Keratinocyte (primary cell): ENCODE data around the gene MGLL. TPM values are rescaled to one million over a fixed set of nuclear protein-coding genes. Genes with fewer than 3 reads are reported as not detected.
A peak's percentile ranks its signal among the peaks of the same experiment; 100 is the strongest.

Experiments used
- DNase-seq: peaks from one replicate; pipeline ENCODE4 v3.0.0-alpha.2; 2011; ENCODE audit warnings: low read depth, missing footprints, low spot score
- FAIRE-seq: peaks from 2 replicates; lab custom pipeline; 2011; peaks lifted over from hg19 to GRCh38; lab: Jason Lieb, UNC
- H2AFZ ChIP-seq: 2 replicates; pipeline ENCODE4 v1.6.0; 2012; ENCODE audit warnings: low read length, control low read depth, inconsistent platforms; ENCODE audit not compliant: control insufficient read depth
- H3K27ac ChIP-seq: 2 replicates; pipeline ENCODE4 v1.5.1; 2011; ENCODE audit warnings: low read length; ENCODE audit not compliant: control insufficient read depth, insufficient read depth
- H3K27me3 ChIP-seq: 3 replicates; pipeline ENCODE4 v1.6.0; 2011; ENCODE audit warnings: low read length; ENCODE audit not compliant: control insufficient read depth, insufficient read depth; ENCODE audit errors: extremely low read depth
- H3K36me3 ChIP-seq, 2 experiments: 2 replicates in 1 of 2; 3 replicates in 1 of 2; pipeline ENCODE4 v1.5.1; 2011; ENCODE audit warnings: low read length in 2 of 2, mild to moderate bottlenecking in 1 of 2; ENCODE audit not compliant: control insufficient read depth in 2 of 2, insufficient read depth in 2 of 2; ENCODE audit errors: extremely low read depth in 1 of 2
- H3K4me1 ChIP-seq: 3 replicates; pipeline ENCODE4 v1.5.1; 2011; ENCODE audit warnings: low read length; ENCODE audit not compliant: control insufficient read depth, insufficient read depth; ENCODE audit errors: extremely low read depth
- H3K4me2 ChIP-seq: 3 replicates; pipeline ENCODE4 v1.6.0; 2011; ENCODE audit warnings: low read depth, low read length; ENCODE audit not compliant: control insufficient read depth, insufficient read depth; ENCODE audit errors: extremely low read depth
- H3K4me3 ChIP-seq, 3 experiments: fragments of 200-600 bp in 1 of 3; sonication (generic) in 1 of 3; 2 replicates in 2 of 3; 3 replicates in 1 of 3; pipeline ENCODE4 v1.5.1; 2011 to 2016; ENCODE audit warnings: low read length in 3 of 3, mild to moderate bottlenecking in 3 of 3, control low read depth in 2 of 3, inconsistent platforms in 1 of 3, low read depth in 1 of 3, mixed read lengths in 1 of 3, mixed run types in 1 of 3, moderate library complexity in 1 of 3; ENCODE audit not compliant: control insufficient read depth in 2 of 3, insufficient read depth in 2 of 3; ENCODE audit errors: extremely low read depth in 1 of 3
- H3K79me2 ChIP-seq: 2 replicates; pipeline ENCODE4 v1.6.0; 2012; ENCODE audit warnings: low read length; ENCODE audit not compliant: control insufficient read depth, insufficient read depth
- H3K9ac ChIP-seq: 3 replicates; pipeline ENCODE4 v1.6.0; 2011; ENCODE audit warnings: low read length; ENCODE audit not compliant: control insufficient read depth, insufficient read depth; ENCODE audit errors: extremely low read depth
- H3K9me1 ChIP-seq: 3 replicates; pipeline ENCODE4 v1.6.0; 2011; ENCODE audit warnings: low read length; ENCODE audit not compliant: control insufficient read depth, insufficient read depth; ENCODE audit errors: extremely low read depth
- H3K9me3 ChIP-seq: 2 replicates; pipeline ENCODE4 v1.5.1; 2012; ENCODE audit warnings: low read depth, low read length; ENCODE audit not compliant: control insufficient read depth
- H4K20me1 ChIP-seq: 3 replicates; pipeline ENCODE4 v1.6.0; 2011; ENCODE audit warnings: low read length; ENCODE audit not compliant: control insufficient read depth, insufficient read depth; ENCODE audit errors: extremely low read depth
- CTCF ChIP-seq, 3 experiments: IDR thresholded peaks in 1 of 3; conservative IDR thresholded peaks in 1 of 3; optimal IDR thresholded peaks in 1 of 3; 2 replicates in 2 of 3; 3 replicates in 1 of 3; pipeline versions ENCODE3 to v1.5.1; 2011; ENCODE audit warnings: low read length in 3 of 3, mild to moderate bottlenecking in 3 of 3, moderate library complexity in 2 of 3, control low read depth in 1 of 3, inconsistent platforms in 1 of 3; ENCODE audit not compliant: insufficient read depth in 2 of 3; ENCODE audit errors: extremely low read depth in 1 of 3
- EZH2 ChIP-seq: IDR thresholded peaks from one replicate; pipeline ENCODE4 v1.6.1; 2012; ENCODE audit warnings: inconsistent platforms, mild to moderate bottlenecking, low read length, moderate library complexity
- dilution Hi-C: fragments of 300-500 bp; cut with MboI; formaldehyde crosslinking; loops from one replicate; pipeline ENCODE4 v1.7.0; 2020; ENCODE audit warnings: low sequenced_read_pairs; ENCODE audit not compliant: extremely low pct_ligation_motif_present
- polyA plus RNA-seq, 5 experiments: library from polyadenylated mRNA; depleted of rRNA in 3 of 5; stranded (reverse) in 3 of 5; stranded (forward) in 1 of 5; unstranded in 1 of 5; fragments of >200 nt; gene quantifications; 1 replicate in 1 of 5; 2 replicates in 3 of 5; 3 replicates in 1 of 5; pipeline versions ENCODE4 v1.2.1 to v1.2.3, GENCODE V29; 2011 to 2012; ENCODE audit warnings: missing spikeins in 2 of 5, low read depth in 1 of 5, low replicate concordance in 1 of 5

MGLL gene
- polyA plus RNA-seq, 1 donor (not counting 4 experiments of a cell fraction or from before 2014, with no cell fraction given), result 17.8 TPM

GRCh38 chr3:127654374-127654773, 167.9 kb downstream of the MGLL start:
- no peaks in the 10 kb centered on the region for H3K27me3 ChIP-seq
- H3K4me2 ChIP-seq, result no peak overlapping the region
- no peaks in the 10 kb centered on the region for H3K36me3 ChIP-seq
- no peak overlapping the region for H3K27ac ChIP-seq
- H3K9me1 ChIP-seq, result no peaks in the 10 kb centered on the region
- no peak overlapping the region for H2AFZ ChIP-seq
- H3K9ac ChIP-seq, result no peak overlapping the region
- dilution Hi-C loops, result no loop called here
- DNase-seq (no peak), FAIRE-seq (no peak)
- no peaks in the 10 kb centered on the region for H3K4me1 ChIP-seq
- H3K4me3 ChIP-seq, result no peak overlapping the region
- H3K79me2 ChIP-seq, result no peaks in the 10 kb centered on the region
- no peaks in the 10 kb centered on the region for H3K9me3 ChIP-seq
- H4K20me1 ChIP-seq, result no peaks in the 10 kb centered on the region
- no peak for TF ChIP-seq CTCF (optimal IDR thresholded peaks at IDR 0.05 in 1 of 3, IDR thresholded peaks at IDR 0.05 in 1 of 3, conservative IDR thresholded peaks at IDR 0.05 in 1 of 3; ENCODE audit: extremely low read depth in 1 of 3, insufficient read depth in 2 of 3, low read length in 3 of 3)
- TF ChIP-seq EZH2, result no peak

- H3K79me2 ChIP-seq, result no peaks in the 10 kb centered on the region
- H3K9me3 ChIP-seq, result no peaks in the 10 kb centered on the region
- no peak overlapping the region for H3K9ac ChIP-seq
- no peak for DNase-seq
- TF ChIP-seq CTCF (optimal IDR thresholded peaks at IDR 0.05 in 1 of 3, IDR thresholded peaks at IDR 0.05 in 1 of 3, conservative IDR thresholded peaks at IDR 0.05 in 1 of 3; ENCODE audit: extremely low read depth in 1 of 3, insufficient read depth in 2 of 3, low read length in 3 of 3) (peak; percentile 76 to 90 (median 85)), EZH2 (no peak)
- H4K20me1 ChIP-seq, result no peaks in the 10 kb centered on the region
- H3K27me3 ChIP-seq, result no peaks in the 10 kb centered on the region
- H3K36me3 ChIP-seq, result no peaks in the 10 kb centered on the region
- H2AFZ ChIP-seq, result no peak overlapping the region
- dilution Hi-C loops, result no loop called here
- peak; percentile 34 for FAIRE-seq
- no peaks in the 10 kb centered on the region for H3K9me1 ChIP-seq
- H3K4me2 ChIP-seq, result no peak overlapping the region
- H3K4me1 ChIP-seq, result peaks cover 4% of the 10 kb centered on the region
- no peak overlapping the region for H3K4me3 ChIP-seq
- no peak overlapping the region for H3K27ac ChIP-seq
These were observed 169.9 kb downstream of the MGLL start for GRCh38 chr3:127652246-127652995.
